ENCODE measurements around the gene LATS1.

LATS1 gene

DNA sequence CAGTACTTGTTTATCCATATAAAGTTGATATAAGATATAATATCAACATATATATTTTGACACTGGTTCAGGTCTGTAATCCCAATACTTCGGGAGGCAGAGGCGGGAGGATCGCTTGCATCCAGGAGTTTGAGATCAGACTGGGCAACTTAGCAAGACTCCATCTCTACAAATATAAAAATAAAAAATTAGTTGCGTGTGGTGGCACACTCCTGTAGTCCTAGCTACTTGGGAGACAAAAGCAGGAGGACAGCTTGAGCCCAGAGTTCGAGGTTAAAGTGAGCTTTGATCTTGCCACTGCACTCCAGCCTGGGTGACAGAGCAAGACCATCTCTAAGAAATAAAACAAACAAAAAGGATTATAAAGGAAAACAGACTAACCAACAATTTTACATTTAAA lies 60.5 kb downstream of the LATS1 start:
- DNase-seq = no peak

GRCh38 chr6:149651056-149651455 lies 66.8 kb downstream of the LATS1 start:
- DNase-seq = no peak

GRCh38 chr6:149648148-149649145 lies 69.5 kb downstream of the LATS1 start, which contains the start of gene KATNA1:
Gene KATNA1, minus strand, starts transcription at chr6:149648714. Its CDS starts 10,167 bp downstream, at chr6:149638547.
- DNase-seq = peak; percentile 78

DNA sequence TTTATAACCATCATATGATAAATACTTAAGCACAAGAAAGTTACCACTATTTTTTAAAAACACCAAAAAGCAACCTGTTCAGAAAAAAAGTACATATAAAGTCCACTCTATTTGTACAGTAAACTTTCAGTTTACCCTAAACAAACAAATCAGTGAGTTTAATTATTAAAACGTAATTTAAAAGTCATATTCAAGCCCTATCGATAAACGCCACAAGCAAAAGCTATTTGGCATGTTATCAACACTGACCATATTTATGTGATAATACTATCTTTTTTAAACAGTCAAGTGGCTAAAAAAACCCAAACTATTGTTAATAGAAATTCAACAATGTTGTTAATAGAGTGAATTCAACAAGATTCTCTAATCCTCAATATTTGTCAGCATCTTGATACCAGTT lies 71.3 kb downstream of the LATS1 start:
- DNase-seq = no peak

DNA sequence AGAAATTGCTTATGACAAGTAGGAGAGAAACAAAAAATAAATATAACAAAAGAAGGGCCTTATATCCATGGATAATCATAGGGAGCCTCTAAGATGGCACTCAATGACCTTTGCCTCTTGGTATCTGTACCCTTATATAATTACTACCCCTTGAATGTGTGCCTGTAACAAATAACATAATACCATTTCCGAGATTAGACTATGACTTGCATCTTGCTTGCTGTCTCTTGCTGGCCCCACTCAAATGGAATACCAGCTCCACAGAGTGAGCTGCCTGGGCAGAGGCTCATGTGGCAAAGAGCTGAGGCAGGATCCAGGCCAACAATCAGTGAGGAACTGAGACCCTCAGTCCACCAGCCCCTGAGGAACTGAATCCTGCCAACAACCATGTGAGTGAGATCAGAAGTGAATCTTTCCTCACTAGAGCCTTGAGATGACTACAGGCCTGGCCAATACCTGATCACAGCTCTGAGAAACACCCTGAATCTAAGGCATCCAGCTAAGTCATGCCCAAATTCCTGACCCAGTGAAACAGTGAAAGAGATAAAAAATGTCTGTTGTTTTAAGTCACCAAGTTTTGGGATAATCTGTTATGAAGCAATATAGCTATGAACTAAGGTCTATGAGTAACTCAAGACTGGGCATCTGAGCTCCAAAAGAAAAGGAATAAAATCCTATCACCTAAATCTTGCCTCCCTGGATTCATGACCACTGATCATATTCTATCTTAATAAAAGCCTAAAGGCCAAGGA lies 74.9 kb downstream of the LATS1 start:
- DNase-seq = peak; percentile 36

GRCh38 chr6:149636124-149636523 lies 81.8 kb downstream of the LATS1 start:
- no peak for DNase-seq

DNA sequence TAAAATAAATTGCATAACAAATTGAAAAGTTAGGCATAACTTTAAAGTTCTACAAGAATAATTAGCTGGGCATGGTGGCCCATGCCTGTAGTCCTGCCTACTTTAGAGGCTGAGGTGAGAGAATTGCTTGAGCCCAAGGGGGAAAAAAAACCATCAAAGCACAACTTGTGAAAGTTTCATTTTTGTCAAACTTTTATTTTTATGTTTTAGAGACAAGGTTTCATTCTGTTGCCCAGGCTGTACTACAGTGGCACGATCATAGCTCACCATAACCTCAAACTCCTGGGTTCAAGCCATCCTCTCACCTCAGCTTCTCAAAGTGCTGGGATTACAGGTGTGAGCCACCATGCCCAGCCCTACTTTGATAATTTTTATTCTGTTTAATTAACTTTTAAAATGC lies 83.6 kb downstream of the LATS1 start:
- no peak for DNase-seq

GRCh38 chr6:149628875-149629510 lies 88.9 kb downstream of the LATS1 start:
- peak; percentile 70 for DNase-seq

DNA sequence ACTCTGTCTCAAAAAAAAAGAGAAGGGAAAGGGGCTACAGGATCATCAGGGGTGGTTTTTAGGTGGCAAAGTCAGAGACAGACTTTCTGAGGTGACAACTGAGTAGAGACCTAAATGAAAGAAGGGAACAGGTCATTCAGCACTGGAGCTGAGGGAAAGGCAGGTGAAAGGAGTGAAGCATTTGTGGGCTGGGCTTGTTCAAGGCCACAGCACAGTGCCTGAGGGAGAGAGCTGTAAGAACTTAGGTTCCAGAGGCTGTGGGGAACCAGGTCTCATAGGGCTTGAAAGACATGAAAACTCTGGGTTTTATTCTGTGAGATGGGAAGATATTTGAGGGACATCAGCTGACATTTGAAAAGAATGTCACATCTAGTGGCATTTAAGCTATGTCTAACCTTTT lies 90.2 kb downstream of the LATS1 start:
- DNase-seq = no peak

GRCh38 chr6:149615805-149616204 lies 102.1 kb downstream of the LATS1 start:
- DNase-seq = no peak

DNA sequence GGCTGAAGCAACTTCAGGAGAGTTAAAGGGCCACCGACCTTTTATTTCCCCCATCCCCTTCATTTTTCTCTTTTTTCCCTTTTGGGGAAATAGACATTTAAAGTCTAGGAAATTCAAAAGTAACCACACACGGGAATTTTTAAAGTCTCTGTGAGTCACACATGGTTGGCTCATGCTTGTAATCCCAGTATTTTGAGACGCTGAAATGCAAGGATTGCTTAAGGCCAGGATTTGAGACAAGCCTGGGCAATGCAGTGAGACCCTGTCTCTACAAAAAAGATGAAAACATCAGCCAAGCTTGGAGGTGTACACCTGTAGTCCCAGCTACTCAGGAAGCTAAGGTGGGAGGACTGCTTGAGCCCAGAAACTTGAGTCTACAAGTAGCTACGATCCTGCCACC lies 103.6 kb downstream of the LATS1 start:
- DNase-seq = no peak

GRCh38 chr6:149608381-149608982 lies 109.4 kb downstream of the LATS1 start:
- no peak for DNase-seq

All from MV-4-11 (cell line).